Measurements from ENCODE around the gene WDR45. TPM values are rescaled to one million over a fixed set of nuclear protein-coding genes. Genes with fewer than 3 reads are reported as not detected.

Gene WDR45
- total and polyA plus RNA-seq, 2 experiments from 2014 or later: 54.6 to 62.3 TPM

- H3K27me3 ChIP-seq: no peaks in the 10 kb centered on the region
- no peak overlapping the region for H3K4me3 ChIP-seq
- H3K36me3 ChIP-seq: no peaks in the 10 kb centered on the region
- DNase-seq (ENCODE audit: low read depth in 1 of 2, low spot score in 1 of 2): no peak
- TF ChIP-seq, protein P1, sequence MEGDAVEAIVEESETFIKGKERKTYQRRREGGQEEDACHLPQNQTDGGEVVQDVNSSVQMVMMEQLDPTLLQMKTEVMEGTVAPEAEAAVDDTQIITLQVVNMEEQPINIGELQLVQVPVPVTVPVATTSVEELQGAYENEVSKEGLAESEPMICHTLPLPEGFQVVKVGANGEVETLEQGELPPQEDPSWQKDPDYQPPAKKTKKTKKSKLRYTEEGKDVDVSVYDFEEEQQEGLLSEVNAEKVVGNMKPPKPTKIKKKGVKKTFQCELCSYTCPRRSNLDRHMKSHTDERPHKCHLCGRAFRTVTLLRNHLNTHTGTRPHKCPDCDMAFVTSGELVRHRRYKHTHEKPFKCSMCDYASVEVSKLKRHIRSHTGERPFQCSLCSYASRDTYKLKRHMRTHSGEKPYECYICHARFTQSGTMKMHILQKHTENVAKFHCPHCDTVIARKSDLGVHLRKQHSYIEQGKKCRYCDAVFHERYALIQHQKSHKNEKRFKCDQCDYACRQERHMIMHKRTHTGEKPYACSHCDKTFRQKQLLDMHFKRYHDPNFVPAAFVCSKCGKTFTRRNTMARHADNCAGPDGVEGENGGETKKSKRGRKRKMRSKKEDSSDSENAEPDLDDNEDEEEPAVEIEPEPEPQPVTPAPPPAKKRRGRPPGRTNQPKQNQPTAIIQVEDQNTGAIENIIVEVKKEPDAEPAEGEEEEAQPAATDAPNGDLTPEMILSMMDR (IDR thresholded peaks at IDR 0.05; ENCODE audit: low read depth, low read length): no peak
- H3K4me1 ChIP-seq (ENCODE audit: low read depth): no peaks in the 10 kb centered on the region
- H3K27ac ChIP-seq: no peak overlapping the region
- H3K9me3 ChIP-seq (ENCODE audit: low read depth): no peaks in the 10 kb centered on the region
Measured at GRCh38 chrX:49069038-49069437, 10.6 kb downstream of the WDR45 start.

DNA sequence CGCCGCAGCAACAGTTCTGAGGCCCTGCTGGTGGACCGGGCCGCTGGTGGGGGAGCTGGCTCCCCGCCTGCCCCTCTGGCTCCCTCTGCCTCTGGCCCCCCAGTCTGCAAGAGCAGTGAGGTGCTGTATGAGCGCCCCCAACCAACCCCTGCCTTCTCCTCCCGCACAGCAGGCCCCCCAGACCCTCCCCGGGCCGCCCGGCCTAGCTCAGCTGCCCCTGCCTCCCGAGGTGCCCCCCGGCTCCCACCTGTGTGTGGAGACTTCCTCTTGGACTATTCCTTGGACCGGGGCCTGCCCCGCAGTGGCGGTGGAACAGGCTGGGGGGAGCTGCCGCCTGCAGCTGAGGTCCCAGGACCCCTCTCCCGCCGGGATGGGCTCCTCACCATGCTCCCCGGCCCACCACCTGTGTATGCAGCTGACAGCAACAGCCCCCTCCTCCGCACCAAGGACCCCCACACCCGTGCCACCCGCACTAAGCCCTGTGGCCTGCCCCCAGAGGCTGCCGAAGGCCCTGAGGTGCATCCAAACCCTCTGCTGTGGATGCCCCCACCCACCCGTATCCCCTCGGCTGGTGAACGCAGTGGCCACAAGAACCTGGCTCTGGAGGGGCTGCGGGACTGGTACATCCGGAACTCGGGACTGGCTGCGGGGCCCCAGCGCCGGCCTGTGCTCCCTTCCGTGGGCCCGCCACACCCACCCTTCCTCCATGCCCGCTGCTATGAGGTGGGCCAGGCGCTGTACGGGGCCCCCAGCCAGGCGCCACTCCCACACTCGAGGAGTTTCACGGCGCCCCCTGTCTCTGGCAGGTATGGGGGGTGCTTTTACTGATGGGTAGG, 12.2 kb downstream of the WDR45 start:
- H3K4me1 ChIP-seq (ENCODE audit: low read depth): no peaks in the 10 kb centered on the region
- no peaks in the 10 kb centered on the region for H3K9me3 ChIP-seq (ENCODE audit: low read depth)
- TF ChIP-seq, protein P1 (IDR thresholded peaks at IDR 0.05; ENCODE audit: low read depth, low read length): no peak
- no peaks in the 10 kb centered on the region for H3K27me3 ChIP-seq
- no peak for DNase-seq (ENCODE audit: low read depth in 1 of 2, low spot score in 1 of 2)
- H3K36me3 ChIP-seq: no peaks in the 10 kb centered on the region
- H3K4me3 ChIP-seq: no peak overlapping the region
- H3K27ac ChIP-seq: no peak overlapping the region

DNA sequence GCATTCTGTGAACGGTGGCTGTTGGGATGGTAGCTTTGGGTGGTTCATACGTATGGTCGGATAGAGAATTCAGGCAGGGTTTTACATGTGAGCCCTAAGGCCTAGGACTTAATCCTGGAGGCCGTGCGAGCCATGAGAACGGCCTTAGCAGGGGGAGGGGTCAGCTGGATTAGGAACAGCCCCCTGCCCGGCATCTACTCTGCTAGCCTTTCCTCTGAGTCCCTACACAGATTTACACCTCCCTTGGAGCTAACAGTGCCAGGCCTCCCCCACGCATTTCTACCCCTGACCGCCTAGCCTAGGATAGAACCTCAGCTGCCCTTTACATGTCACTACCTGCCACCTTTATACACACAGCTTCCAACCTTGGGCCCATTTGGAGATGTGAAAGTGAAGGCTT, 13.0 kb downstream of the WDR45 start:
- H3K4me3 ChIP-seq: no peak overlapping the region
- no peaks in the 10 kb centered on the region for H3K4me1 ChIP-seq (ENCODE audit: low read depth)
- no peaks in the 10 kb centered on the region for H3K36me3 ChIP-seq
- no peaks in the 10 kb centered on the region for H3K27me3 ChIP-seq
- TF ChIP-seq, protein P1 (IDR thresholded peaks at IDR 0.05; ENCODE audit: low read depth, low read length): no peak
- no peak for DNase-seq (ENCODE audit: low read depth in 1 of 2, low spot score in 1 of 2)
- no peaks in the 10 kb centered on the region for H3K9me3 ChIP-seq (ENCODE audit: low read depth)
- no peak overlapping the region for H3K27ac ChIP-seq

- no peak for DNase-seq (ENCODE audit: low read depth in 1 of 2, low spot score in 1 of 2)
- H3K27ac ChIP-seq: no peak overlapping the region
- H3K27me3 ChIP-seq: no peaks in the 10 kb centered on the region
- H3K4me1 ChIP-seq (ENCODE audit: low read depth): no peaks in the 10 kb centered on the region
- no peaks in the 10 kb centered on the region for H3K36me3 ChIP-seq
- H3K4me3 ChIP-seq: no peak overlapping the region
- no peaks in the 10 kb centered on the region for H3K9me3 ChIP-seq (ENCODE audit: low read depth)
- TF ChIP-seq, protein P1 (IDR thresholded peaks at IDR 0.05; ENCODE audit: low read depth, low read length): no peak
Measured at GRCh38 chrX:49066278-49066677, 13.4 kb downstream of the WDR45 start.

- TF ChIP-seq, protein P1 (IDR thresholded peaks at IDR 0.05; ENCODE audit: low read depth, low read length): no peak
- Histone ChIP-seq H3K27me3 (no peaks in the 10 kb centered on the region), H3K9me3 (ENCODE audit: low read depth) (no peaks in the 10 kb centered on the region), H3K4me1 (ENCODE audit: low read depth) (no peaks in the 10 kb centered on the region), H3K27ac (no peak overlapping the region), H3K36me3 (no peaks in the 10 kb centered on the region), H3K4me3 (no peak overlapping the region)
- DNase-seq (ENCODE audit: low read depth in 1 of 2, low spot score in 1 of 2): no peak
Measured at GRCh38 chrX:49064735-49065134, 15.0 kb downstream of the WDR45 start.
